ENCODE data around the gene CHST8.
"Not testable (repeated sequence)": the region's sequence is repeated elsewhere in the genome, so short reads cannot be mapped to it uniquely, and the experiment has no call there.

Gene CHST8

DNA sequence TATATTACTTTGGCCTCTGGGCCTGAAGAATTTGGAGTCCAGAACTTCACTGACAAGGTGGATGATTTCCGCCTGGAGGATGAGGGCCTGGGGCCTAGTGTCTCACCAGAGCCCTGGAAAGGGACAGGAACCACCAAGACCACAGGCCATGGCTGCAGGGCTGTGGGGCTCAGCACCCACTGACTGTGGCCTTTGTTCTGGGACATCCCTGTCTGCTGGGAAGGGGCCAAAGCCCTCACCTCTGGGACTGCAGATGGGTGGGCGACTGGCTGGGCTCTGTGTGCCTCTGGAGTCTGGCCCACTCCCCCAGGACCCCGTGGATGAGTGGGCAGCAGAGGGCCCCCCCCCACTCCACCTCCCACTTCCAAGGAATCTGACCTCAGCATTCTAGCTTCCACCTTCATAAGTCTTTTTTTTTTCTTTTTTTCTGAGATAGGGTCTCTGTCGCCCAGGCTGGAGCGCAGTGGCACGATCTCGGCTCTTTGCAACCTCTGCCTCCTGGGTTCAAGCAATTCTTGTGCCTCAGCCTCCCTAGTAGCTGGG, 20.3 kb downstream of the CHST8 start:
- DNase-seq (ENCODE audit: low spot score) = no peak

DNA sequence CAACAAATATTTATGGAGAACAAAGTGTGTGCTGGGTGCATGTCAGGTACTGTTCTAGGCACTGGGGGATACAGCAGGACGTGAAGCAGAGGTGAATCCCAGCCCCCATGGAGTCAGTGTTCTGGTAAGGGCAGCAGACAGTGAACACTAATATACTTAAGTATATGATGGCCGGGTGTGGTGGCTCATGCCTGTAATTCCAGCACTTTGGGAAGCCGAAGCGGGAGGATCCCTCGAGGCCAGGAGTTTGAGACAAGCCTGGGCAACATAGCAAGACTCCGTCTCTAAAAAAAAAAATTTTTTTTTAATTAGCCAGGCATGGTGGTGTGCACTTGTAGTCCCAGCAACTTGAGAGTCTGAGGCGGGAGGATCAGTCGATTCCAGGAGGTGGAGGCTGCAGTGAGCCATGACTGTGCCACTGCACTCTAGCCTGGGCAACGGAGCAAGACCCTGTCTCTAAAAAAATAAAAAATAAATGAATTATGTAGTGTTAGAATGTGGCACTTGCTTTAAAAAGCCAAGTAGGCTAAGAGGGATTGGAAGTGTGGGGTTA, 22.6 kb downstream of the CHST8 start:
- no peak for DNase-seq (ENCODE audit: low spot score)

DNA sequence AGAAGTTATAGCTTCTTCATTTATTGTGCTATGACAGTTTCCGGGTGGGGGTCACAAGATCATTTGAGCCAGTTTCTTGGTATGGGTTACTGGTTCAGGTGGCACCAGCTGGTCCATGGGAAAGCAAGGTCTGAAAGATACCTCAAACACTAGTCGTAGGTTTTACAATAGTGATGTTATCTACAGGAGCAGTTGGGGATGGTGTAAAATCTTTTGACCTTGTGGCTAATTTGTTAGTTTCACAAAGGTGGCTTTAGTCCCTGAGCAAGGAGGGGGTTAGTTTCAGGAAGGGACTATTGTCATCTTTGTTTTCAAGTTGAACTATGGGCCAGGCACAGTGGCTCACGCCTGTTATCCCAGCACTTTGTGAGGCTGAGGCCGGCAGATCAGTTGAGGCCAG, 24.6 kb downstream of the CHST8 start:
- no peak for DNase-seq (ENCODE audit: low spot score)

DNA sequence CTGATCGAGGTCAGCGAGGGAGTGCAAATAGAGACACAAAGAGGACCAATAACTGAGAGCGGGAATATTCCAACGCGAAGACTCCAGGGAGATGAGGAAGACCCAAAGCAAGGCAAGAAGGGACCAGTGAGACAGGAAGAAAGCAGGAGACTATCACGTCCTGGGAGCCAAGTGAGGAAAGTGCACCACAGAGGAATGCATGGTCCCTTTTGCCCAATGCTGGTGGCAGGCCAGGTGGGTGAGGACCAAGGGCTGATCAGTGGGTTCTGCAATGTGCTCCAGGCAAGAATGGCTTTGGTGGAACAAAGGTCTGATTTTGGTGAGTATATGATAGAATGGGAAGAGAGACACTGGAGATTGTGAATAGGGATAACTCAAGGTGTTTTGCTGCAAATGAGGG, 25.4 kb downstream of the CHST8 start:
- DNase-seq (ENCODE audit: low spot score) = no peak

DNA sequence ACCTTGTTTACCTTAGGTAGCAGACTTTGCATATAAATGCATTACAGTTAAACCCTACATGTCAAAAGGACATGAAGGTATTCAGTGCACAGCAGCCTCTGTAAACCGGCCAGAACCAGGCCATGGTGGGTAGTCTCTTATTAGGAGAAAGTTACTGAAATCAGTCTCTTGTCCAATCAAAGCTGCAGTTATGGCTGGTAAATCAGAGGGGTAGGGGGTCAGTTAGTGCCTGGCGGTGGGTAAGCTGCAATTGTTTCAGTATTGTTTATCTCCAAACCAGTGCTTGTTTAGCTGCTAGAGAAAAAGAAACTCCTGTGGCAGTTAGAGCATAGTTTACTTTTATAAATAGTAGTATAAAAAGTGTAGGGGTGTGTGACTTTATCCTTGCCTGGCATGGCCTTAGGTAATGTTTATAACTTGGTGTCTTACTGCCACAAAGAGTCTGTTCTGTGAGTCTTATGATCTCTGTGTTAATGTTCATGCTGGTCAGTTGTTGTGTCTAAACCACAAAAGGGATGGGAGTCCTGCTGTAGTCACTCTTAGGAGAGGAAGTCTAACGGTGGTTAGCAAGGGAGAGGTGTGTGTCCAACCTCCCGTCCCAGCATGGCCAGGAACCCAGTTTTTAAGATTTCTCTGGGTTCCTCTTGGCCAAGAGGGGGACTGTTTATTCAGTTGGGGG, 28.0 kb downstream of the CHST8 start:
- DNase-seq (ENCODE audit: low spot score) = no peak

DNA sequence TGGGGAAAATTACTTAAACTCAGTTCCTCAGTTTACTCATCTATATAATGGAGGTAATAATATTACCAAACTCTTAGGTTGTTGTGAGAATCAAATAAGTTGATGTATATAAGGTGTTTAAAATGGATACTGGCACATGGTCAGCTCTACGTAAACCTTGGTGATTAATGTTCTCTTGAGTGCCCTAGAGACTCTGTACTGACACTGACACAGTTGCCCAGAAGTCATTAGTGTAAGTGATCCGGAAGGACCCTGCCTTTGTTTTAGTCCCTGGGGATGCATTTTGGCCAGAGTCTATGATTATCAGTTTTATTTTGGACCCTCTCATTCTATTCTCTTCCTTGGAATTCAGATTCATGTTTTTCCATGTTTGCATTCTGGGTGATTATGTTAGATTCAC, 31.9 kb downstream of the CHST8 start:
- DNase-seq (ENCODE audit: low spot score) = no peak

DNA sequence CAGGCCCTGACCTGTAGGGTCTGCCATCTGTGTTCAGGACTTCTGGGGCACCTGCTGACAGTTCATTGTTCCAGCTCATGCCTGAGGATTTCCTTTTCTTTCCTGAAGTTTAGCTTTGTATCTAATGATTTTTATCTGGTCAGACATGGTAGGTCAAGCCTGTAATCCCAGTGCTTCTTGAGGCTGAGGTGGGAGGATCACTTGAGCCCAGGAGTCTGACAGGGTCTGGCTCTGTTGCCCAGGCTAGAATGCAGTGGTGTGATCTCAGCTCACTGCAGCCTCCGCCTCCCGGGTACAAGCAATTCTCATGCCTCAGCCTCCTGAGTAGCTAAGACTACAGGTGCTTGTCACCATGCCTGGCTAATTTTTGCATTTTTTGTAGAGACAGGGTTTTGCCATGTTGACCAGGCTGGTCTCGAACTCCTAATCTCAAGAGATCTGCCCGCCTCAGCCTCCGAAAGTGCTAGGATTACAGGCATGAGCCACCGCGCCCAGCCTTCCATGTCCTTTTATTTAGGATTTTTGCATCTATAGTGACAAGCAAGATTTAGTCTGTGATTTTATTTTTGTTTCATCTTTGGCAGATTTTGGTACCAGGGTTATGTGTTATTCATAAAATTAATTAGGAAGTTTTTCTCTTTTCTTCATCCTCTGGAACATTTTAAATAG, 33.2 kb downstream of the CHST8 start:
- no peak for DNase-seq (ENCODE audit: low spot score)

DNA sequence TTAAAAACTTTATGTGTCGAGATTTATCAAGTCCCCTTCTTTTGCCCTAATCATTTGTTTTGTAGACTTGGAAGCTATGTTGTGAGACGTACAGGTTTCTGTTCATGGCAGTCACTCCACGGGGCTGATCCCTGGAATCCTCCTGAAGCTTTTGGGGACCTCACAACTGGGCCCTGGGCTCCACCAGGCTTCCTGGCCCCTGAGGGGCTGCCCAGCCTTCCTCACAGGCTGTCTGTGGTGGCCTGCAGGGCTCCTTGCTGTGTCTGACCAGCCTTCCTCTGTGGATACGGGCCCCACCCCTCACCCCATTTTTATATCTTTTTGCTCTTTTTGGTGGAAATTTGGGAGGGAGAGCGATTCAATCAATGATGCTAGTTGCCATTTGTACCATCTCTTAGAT, 38.1 kb downstream of the CHST8 start:
- DNase-seq (ENCODE audit: low spot score) = no peak

DNA sequence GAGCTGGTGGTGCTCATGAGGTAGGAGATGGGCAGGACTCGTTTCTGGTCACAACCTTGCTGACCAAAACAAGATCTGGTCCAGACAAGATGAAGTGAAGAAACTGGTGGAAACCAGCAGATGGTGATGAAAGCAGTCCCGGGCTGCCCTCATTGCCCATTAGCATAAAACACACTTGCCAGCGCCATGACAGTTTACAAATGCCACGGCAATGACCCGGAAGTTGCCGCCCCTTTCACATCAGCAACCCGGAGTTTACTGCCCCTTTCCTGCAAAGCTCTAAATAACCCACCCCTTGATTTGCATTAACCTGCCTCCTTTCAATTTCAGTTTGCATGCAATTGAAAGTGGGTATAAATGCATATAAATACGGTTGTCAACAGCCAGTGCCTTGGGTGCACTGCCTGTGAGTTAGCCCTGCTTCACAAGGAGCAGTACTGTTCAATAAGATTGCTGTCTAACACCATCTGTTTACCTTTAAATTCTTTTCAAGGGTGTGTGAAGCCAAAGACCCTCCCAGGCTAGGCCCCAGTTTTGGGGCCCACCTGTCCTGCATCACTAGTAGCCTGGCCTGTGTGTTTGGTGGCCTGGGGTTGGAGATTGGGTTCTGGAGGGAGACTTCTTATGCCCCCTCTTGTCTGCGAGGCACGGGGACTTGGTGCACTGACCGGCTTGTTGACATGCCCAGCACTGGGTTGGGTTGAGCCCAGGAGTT, 38.8 kb downstream of the CHST8 start:
- DNase-seq (ENCODE audit: low spot score) = no peak

DNA sequence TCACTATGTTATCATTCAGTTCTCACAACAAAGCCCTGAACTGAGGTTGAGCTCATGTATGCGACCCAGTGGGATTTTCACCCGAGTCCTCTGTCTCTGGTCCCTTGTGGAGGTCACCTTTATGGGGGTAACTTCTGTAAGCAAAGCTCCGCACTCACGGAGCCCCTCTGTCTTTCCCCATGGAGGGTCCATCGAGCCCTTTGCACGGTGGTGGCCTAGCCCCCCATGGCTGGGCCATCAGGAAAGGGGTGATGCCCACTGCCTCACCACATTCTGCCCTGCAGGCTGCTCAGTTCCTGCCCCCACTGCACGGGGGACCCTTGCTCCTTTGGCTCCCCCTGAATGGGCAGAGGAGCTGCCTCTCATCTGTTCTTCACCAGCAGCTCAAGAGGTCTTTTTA, 39.6 kb downstream of the CHST8 start:
- no peak for DNase-seq (ENCODE audit: low spot score)

DNA sequence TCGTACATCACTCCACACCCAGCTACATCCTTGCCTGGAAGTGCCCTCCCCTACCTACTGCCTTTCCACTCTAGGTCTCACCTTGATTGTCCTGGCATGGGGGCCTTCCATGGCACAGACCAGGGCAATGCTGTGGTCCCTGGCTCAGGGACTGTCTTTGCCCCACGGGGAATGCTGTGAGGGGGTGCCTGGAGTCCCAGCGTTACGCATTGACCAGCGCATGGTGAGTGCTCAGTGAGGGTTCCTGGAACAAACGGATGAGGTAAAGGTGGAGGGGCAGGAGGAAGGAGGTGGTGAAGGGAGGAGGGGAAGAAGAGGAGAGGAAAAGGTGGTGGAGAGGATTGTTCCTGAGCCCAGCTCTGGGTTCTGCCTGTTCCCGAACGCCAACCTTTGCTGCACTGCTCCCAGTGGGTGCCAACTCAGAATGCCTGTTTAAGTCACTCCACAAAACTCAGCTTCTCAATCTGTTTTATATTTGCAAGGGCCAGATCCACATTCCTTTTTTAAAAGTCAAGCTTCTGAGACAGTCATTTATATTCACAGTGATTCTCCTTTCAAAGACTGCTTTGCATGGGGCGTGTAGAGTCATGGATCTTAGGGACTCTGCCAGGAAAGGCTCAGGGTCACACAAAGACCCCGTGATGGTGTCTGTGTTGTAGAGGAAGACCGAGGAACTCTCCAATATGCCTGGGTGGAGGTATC, 40.8 kb downstream of the CHST8 start:
- no peak for DNase-seq (ENCODE audit: low spot score)

DNA sequence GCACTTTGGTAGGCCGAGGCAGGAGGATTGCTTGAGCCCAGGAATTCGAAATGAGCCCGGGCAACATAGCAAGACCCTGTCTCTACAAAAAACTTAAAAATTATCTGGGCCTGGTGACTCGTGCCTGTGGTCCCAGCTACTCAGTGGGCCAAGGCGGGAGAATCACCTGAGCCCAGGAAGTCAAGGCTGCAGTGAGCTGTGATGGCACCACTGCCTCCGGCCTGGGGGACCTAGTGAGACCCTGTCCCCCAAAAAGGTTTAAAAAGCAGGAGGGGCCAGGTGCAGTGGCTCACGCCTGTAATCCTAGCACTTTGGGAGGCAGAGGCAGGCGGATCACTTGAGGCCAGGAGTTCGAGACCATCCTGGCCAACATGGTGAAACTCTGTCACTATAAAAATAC, 41.6 kb downstream of the CHST8 start:
- not testable (repeated sequence) for DNase-seq (ENCODE audit: low spot score)

DNA sequence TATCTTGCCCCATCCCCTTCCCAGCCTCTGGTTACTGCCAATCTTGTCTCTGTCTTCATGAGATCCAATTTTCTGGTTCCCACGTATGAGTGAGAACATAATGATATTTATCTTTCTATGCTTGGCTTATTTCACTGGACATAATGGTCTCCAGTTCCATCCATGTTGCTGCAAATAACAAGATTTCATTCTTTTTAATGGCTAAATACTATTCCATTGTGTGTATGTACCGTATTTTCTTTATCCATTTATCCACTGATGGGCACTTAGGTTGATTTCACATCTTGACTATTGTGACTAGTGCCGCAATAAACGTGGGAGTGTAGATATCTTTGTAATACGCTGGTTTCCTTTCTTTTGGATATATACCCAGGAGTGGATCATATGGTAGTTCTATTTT, 43.0 kb downstream of the CHST8 start:
- DNase-seq (ENCODE audit: low spot score) = no peak

DNA sequence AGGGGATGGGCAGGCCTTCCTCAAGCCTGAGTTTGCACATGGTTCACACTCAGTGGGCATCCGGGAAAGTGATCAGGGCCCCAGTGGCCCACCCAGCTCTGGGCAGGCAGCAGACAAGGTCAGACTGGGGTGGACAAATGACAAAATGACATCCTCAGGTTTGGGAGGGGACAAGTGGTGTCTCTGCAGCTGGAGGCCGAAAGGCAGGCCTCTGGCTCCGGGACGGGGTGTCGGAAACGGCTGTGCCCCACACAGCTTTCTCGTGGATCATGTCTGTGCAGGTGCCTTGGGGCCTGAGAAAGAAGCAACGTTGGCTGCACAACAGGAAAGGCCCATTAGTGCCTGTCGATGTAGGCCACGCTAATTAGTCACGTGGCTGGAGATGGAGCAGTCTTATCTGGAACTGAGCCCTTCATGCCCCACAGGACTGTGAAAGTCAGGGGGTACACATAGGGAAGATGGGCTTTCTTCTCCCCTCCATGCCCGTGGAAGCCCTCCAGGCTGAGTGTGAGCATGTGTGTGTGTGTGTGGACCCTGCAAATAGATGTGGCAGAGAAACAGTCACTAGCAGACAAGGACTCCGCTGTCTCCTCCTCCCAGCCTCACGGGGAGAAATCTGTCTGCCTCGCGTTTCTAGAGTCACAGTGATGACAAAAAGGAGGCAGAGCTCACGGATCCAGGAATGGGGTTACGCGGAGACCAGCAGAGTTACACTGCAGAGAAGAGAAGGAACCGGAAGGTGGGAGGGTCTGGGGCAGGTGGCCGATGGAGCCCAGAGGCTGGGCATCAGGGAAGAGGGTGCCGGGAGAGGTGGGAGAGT, 44.2 kb downstream of the CHST8 start:
- no peak for DNase-seq (ENCODE audit: low spot score)

DNA sequence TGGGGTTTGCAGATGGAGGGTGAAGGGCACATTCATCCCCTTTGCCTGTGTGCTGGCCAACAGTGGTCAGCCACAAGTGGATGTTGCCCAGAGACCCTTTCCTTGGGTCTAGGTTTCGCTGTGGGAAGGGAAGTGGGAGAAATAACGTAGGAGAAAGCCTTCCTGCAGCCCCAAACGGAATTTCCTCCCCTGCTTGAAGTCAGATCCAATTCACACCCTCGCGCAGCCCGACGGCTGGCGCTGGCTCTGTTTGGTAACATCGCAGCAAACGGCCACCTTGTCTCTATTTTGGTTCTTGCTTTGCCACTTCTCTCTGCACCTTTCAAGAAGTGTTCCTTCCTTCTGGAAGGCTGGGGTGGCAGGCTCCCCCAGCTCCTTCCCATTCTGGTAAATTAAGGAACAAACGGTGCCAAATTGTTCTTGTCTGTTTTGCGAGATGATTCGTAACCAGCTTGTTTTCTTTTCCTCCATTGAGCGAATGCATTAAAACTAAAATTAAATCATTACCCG, 45.4 kb downstream of the CHST8 start:
- DNase-seq (ENCODE audit: low spot score) = no peak

DNA sequence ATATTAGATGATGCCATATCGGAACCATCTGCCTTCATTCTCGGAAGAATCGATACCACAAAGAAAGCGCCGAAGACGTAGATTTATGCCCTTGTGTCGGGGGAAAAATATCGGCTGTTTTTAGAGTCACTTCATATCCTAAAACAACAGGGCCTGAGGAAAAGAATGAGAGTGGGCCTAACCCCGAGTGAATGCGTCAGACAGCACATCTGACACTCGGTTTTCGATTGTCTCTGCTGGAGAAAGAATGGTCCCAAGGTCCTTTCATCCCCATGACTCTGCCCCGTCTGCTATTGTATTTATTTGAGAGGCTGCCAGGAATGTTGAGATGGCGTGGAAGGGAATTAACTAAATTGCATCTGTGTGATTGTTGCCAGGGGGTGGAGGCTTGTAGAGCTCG, 46.1 kb downstream of the CHST8 start:
- DNase-seq (ENCODE audit: low spot score) = no peak

DNA sequence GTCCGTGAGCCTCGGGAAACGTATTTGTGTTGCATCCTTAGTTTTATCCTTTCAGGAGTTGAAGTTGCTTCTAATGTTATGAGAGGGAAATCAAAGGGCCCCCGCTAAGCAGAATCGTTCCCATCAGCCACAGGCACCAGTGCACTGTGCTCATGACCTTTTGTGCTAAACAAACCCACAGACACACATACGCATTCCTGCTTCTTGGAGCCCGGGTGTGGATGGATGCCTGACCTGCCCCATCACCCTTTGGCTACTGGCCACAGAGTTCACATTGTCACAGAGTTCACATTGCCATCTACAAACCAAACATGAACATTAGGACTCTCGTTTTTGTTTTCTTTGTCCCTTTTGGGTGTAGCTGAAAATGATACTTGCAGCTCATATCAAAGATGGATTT, 47.2 kb downstream of the CHST8 start:
- no peak for DNase-seq (ENCODE audit: low spot score)

DNA sequence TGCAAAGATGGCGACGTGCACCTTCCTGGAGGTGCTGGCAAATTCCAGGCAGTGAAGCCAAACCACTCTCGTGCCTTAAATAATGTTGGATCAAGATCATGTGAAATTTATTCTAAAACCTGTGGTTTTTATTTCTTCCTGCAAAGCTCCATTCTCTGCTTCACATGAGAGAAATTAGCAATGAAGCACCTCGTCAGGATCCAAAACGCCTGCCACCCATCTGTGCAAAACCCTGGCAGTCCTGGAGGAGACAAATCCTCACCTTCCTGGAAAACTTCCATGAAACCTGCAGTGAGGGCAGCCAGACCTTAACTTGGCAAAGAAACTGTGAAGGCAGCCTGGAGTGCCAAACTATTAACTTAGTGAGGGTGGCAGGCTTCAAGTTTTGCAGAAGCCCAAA, 47.6 kb downstream of the CHST8 start:
- DNase-seq (ENCODE audit: low spot score) = no peak

DNA sequence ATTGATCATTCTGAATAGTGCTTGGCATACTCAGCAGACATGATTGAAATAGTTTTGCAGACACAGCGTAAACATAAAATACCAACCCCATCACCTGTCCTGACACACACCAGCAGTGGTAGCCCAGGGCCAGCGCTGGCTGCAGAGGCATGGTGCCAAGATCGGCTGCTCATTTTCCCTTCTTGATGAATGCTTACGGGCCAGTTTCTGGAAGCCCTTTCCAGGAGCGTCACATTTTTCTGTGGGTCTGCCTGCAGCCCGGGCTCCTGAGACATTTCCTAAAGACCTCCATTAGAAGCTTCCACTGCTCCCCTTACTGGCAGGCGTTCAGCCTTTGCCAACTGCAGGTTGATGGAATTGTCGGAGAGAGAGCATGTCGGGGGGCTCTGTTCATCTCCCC, 48.6 kb downstream of the CHST8 start:
- DNase-seq (ENCODE audit: low spot score) = no peak

DNA sequence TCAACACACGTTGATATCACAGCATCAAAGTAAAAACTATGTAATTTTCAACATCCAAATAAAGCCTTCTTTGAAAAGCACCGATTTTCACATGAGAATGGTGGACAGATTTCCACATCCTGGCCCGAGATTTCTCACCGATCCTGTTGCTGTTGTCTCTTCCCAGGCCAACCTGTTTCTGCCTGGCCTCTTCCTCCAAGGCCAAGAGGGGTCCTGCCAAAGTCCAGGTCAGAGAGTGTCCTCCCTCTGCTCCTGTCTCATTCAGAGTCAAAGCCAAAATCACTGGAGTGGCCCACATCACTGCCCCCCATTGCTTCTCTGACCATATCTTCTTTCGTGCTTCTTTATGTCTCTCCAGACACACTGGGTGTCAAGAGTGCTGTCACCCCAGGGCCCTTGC, 49.5 kb downstream of the CHST8 start:
- DNase-seq (ENCODE audit: low spot score) = no peak

DNA sequence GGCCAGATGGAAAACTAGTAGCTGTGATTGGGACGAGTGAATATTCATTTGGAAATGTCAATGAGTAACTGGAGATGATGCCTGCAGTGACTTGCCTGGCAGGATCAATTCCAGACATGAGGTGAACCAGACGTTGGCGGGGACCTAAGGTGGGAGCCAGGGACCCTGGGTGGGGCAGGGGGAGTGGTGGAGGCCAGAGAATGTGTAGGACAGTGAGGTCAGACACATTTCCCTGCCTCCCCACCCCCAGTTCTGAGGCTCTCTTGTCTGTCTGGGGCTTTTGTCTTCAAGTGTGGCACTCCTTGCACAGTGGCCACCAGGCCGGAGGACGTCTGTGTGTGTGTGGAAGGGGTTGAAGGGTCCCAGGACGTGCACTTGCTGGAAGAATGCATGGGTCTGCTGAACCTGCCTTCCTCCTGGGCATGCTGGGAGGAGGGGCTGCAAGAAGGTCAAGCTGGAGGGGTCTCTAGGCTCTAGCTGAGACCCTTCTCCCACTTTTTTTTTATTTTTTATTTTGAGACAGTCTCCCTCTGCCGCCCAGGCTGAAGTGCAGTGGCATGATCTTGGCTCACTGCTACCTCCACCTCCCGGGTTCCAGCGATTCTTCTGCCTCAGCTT, 51.6 kb downstream of the CHST8 start:
- no peak for DNase-seq (ENCODE audit: low spot score)
